Neural progenitor cell (in vitro differentiated cells): Measurements from ENCODE around the gene GPN1. TPM values are rescaled to one million over a fixed set of nuclear protein-coding genes. Genes with fewer than 3 reads are reported as not detected.

Experiments used
- DNase-seq: peaks from one replicate; pipeline ENCODE4 v3.0.0-alpha.2; 2016; ENCODE audit warnings: low spot score
- H2AFZ ChIP-seq: fragments of 200-600 bp; sonication (generic); replicated peaks from 2 replicates; pipeline ENCODE4 v1.6.1; 2016; ENCODE audit warnings: antibody characterized with exemption
- H3F3A ChIP-seq: fragments of 200-600 bp; sonication (generic); 2 replicates; pipeline ENCODE4 v1.6.1; 2016; ENCODE audit warnings: antibody characterized with exemption, low read depth
- H3K27ac ChIP-seq: fragments of 200-600 bp; sonication (generic); 2 replicates; pipeline ENCODE4 v1.5.1; 2016; ENCODE audit warnings: mild to moderate bottlenecking
- H3K27me3 ChIP-seq: fragments of 200-600 bp; sonication (generic); 2 replicates; pipeline ENCODE4 v1.6.1; 2016; ENCODE audit warnings: mild to moderate bottlenecking, moderate library complexity
- H3K36me3 ChIP-seq: fragments of 200-600 bp; sonication (generic); 2 replicates; pipeline ENCODE4 v1.5.1; 2016
- H3K4me1 ChIP-seq: fragments of 200-600 bp; sonication (generic); 2 replicates; pipeline ENCODE4 v1.6.1; 2016; ENCODE audit warnings: mixed run types
- H3K4me2 ChIP-seq: fragments of 200-600 bp; sonication (generic); 2 replicates; pipeline ENCODE4 v1.6.1; 2016
- H3K4me3 ChIP-seq: fragments of 200-600 bp; sonication (generic); 2 replicates; pipeline ENCODE4 v1.5.1; 2016
- H3K79me2 ChIP-seq: fragments of 200-600 bp; sonication (generic); 2 replicates; pipeline ENCODE4 v1.6.1; 2016; ENCODE audit warnings: low read depth
- H3K9ac ChIP-seq: fragments of 200-600 bp; sonication (generic); 2 replicates; pipeline ENCODE4 v1.6.1; 2016
- H3K9me3 ChIP-seq: fragments of 200-600 bp; sonication (generic); 2 replicates; pipeline ENCODE4 v1.5.1; 2016; ENCODE audit warnings: low read depth
- H4K20me1 ChIP-seq: fragments of 200-600 bp; sonication (generic); 2 replicates; pipeline ENCODE4 v1.6.1; 2016; ENCODE audit warnings: low read depth
- H3K27ac Mint-ChIP-seq: 3 replicates; pipeline ENCODE4 v1.8.0; 2021; ENCODE audit warnings: mixed read lengths
- H3K27me3 Mint-ChIP-seq: 2 replicates; pipeline ENCODE4 v1.8.0; 2022; ENCODE audit warnings: low read depth, mild to moderate bottlenecking, inconsistent platforms, moderate library complexity, mixed read lengths; ENCODE audit not compliant: insufficient read depth
- H3K36me3 Mint-ChIP-seq: 3 replicates; pipeline ENCODE4 v1.8.0; 2021; ENCODE audit warnings: mixed read lengths
- H3K4me1 Mint-ChIP-seq: 3 replicates; pipeline ENCODE4 v1.8.0; 2021; ENCODE audit warnings: mixed read lengths
- H3K4me3 Mint-ChIP-seq: 3 replicates; pipeline ENCODE4 v1.8.0; 2021; ENCODE audit warnings: mild to moderate bottlenecking, moderate library complexity, mixed read lengths
- H3K9me3 Mint-ChIP-seq: 3 replicates; pipeline ENCODE4 v1.8.0; 2020; ENCODE audit warnings: mixed read lengths
- EZH2 ChIP-seq: fragments of 200-600 bp; sonication (generic); IDR thresholded peaks from 2 replicates; pipeline ENCODE4 v1.6.1; 2017; ENCODE audit warnings: antibody characterized with exemption, mild to moderate bottlenecking, moderate library complexity
- EZH2phosphoT487 ChIP-seq: fragments of 200-600 bp; sonication (generic); IDR thresholded peaks from 2 replicates; pipeline ENCODE4 v1.6.1; 2017; ENCODE audit warnings: antibody characterized with exemption
- small RNA-seq: library from RNA; depleted of rRNA; stranded (forward); fragments of <200 nt; gene quantifications from one replicate; pipeline ENCODE3, GENCODE V24; 2015
- total RNA-seq: library from RNA; depleted of rRNA; stranded (reverse); fragments of >200 nt; gene quantifications from 2 replicates; pipeline ENCODE4 v1.2.3, GENCODE V29; 2015; ENCODE audit warnings: low replicate concordance
- TF ChIP-seq, protein P1 (sequence below): fragments of 200-600 bp; sonication (generic); IDR thresholded peaks from 2 replicates; pipeline ENCODE4 v1.5.1; 2017; ENCODE audit warnings: antibody characterized with exemption, mild to moderate bottlenecking

The GPN1 gene
- total RNA-seq, 1 donor from 2014 or later = 59.2 TPM

GRCh38 chr2:27697660-27698059, 68.8 kb downstream of the GPN1 start:
- H3K79me2 ChIP-seq = no peaks in the 10 kb centered on the region
- no peak overlapping the region for H2AFZ ChIP-seq
- Mint-ChIP-seq H3K4me1 (peaks cover 11% of the 10 kb centered on the region), H3K27ac (no peak overlapping the region), H3K9me3 (no peaks in the 10 kb centered on the region), H3K36me3 (peaks cover 5% of the 10 kb centered on the region), H3K27me3 (peaks cover 5% of the 10 kb centered on the region), H3K4me3 (no peak overlapping the region)
- no peak overlapping the region for H3K4me3 ChIP-seq
- H3K9ac ChIP-seq = no peak overlapping the region
- no peaks in the 10 kb centered on the region for H3K4me1 ChIP-seq
- TF ChIP-seq, protein P1, sequence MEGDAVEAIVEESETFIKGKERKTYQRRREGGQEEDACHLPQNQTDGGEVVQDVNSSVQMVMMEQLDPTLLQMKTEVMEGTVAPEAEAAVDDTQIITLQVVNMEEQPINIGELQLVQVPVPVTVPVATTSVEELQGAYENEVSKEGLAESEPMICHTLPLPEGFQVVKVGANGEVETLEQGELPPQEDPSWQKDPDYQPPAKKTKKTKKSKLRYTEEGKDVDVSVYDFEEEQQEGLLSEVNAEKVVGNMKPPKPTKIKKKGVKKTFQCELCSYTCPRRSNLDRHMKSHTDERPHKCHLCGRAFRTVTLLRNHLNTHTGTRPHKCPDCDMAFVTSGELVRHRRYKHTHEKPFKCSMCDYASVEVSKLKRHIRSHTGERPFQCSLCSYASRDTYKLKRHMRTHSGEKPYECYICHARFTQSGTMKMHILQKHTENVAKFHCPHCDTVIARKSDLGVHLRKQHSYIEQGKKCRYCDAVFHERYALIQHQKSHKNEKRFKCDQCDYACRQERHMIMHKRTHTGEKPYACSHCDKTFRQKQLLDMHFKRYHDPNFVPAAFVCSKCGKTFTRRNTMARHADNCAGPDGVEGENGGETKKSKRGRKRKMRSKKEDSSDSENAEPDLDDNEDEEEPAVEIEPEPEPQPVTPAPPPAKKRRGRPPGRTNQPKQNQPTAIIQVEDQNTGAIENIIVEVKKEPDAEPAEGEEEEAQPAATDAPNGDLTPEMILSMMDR = no peak
- no peak for TF ChIP-seq EZH2
- TF ChIP-seq EZH2phosphoT487 = no peak
- no peaks in the 10 kb centered on the region for H3F3A ChIP-seq
- no peak overlapping the region for H3K27ac ChIP-seq
- H3K4me2 ChIP-seq = no peak overlapping the region
- H3K9me3 ChIP-seq = no peaks in the 10 kb centered on the region
- DNase-seq = no peak
- H3K36me3 ChIP-seq = peaks cover 6% of the 10 kb centered on the region
- H3K27me3 ChIP-seq = no peaks in the 10 kb centered on the region
- no peaks in the 10 kb centered on the region for H4K20me1 ChIP-seq

Small RNAs within 50 kb of the gene (small RNA-seq; reads per million reads assigned to genes)
- not detected for gene RF00340

Other genes with a start within 250 kb of the GPN1 start
- gene ZNF513, start 248.3 kb upstream of the GPN1 start, total RNA-seq = 6.1 and 23.2 TPM in 2 replicates
- 114 and 116 TPM in 2 replicates for gene PPM1G, start 219.5 kb upstream of the GPN1 start, total RNA-seq
- 136 and 151 TPM in 2 replicates for gene NRBP1, start 200.4 kb upstream of the GPN1 start, total RNA-seq
- gene KRTCAP3, start 186.7 kb upstream of the GPN1 start, total RNA-seq = 0.88 and 11.4 TPM in 2 replicates
- 20.3 and 30.0 TPM in 2 replicates for gene IFT172, start 139.3 kb upstream of the GPN1 start, total RNA-seq
- 6.2 and 18.3 TPM in 2 replicates for gene FNDC4, start 133.8 kb upstream of the GPN1 start, total RNA-seq
- gene GCKR, start 132.2 kb upstream of the GPN1 start, total RNA-seq = 2.2 TPM in 1 of 2 replicates, not detected in the other
- 96.1 and 106 TPM in 2 replicates for gene ZNF512, start 46.0 kb upstream of the GPN1 start, total RNA-seq
- gene CCDC121, start within 50 bp of the GPN1 start, total RNA-seq = 5.1 and 9.2 TPM in 2 replicates
- 35.7 and 43.5 TPM in 2 replicates for gene SUPT7L, start 34.6 kb downstream of the GPN1 start, total RNA-seq
- 24.9 and 32.2 TPM in 2 replicates for gene SLC4A1AP, start 34.8 kb downstream of the GPN1 start, total RNA-seq
- gene MRPL33, start 142.7 kb downstream of the GPN1 start, total RNA-seq = 78.9 and 147 TPM in 2 replicates